NCI-H748 treated with DMSO at 0.1 percent for 48 hours (cell line): Measurements from ENCODE around the gene HNRNPU.
"Not testable (repeated sequence)": the region's sequence is repeated elsewhere in the genome, so short reads cannot be mapped to it uniquely, and the experiment has no call there.

Experiments
- DNase-seq: peaks from one replicate; lab custom pipeline; 2025; lab: John Stamatoyannopoulos, UW

The HNRNPU gene

GRCh38 chr1:244840219-244840794 is 24.0 kb downstream of the HNRNPU start:
- DNase-seq: no peak

DNA sequence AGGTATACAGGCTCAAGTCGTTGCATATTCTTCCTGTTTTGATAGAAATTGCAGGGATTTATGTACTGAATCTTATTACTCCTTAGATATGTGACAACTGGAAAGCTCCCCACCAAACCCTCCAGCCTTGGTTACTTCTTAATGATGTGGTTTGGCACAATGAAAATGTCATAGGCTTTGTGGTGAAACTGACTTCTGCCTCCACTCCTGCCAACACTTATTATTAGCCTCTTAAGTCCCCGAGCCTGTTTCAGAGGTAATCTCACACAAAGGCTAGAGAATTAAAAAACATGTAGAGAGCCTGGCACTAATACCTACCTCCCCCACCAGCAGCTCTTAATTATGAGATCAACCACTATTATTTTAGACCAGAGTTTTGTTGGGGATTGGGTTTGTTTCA is 24.7 kb downstream of the HNRNPU start:
- DNase-seq: no peak

DNA sequence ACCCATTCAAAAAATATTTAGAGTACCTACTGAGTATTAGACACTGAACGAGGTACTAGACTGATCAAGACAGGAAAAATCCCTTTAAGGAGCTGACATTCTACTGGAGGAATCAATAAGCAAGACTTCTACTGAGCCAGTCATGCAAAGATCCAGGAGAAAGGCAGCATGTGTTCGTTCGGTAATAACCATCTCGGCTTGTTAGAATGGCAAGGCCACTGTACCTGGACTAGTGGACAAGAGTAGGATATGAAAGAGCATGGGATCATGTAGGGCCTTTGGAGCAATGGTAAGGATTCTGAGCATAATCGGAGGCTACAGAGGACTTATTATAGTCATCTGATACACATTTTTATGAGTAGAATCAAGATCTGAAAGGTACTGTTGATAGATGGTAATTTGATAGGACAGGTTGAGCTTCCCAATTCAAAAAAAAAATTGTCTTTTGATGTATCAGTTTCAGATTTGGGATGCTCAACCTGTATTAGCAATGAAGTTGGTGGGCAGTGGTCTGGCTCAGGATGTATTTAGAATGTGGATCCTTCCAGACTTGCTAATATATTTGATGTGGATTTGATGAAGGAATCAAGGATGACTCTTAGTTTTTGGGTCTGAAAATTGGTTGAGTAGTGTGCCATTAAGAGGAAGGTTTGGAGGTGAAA is 26.6 kb downstream of the HNRNPU start:
- no peak for DNase-seq

- no peak for DNase-seq
Measured at GRCh38 chr1:244836584-244836983, 27.8 kb downstream of the HNRNPU start.

DNA sequence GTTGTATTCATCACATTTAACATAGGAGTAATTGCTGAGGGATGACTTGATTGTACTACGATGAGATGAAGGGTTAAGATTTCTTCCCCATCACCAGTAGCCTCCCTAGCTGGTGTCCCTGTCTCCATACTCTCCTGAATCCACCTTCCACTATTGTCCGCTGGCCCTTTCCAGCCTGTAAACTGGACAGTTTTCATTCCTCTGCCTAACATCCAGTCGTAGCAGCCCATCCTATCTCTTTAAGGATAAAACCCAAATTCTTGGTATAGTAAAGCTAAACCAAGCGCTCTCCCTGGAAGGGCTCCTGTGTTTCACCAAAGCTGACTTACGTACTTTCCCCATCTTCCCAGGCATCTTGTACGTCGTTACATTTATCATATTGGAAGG is 28.2 kb downstream of the HNRNPU start:
- no peak for DNase-seq

GRCh38 chr1:244835276-244836134 is 28.8 kb downstream of the HNRNPU start, which contains the start of gene COX20:
COX20 (plus strand) TSS chr1:244835658; CDS start chr1:244835715, 57 bp downstream.
- DNase-seq: peak; percentile 72

- peak; percentile 83 for DNase-seq
Measured at GRCh38 chr1:244834543-244835275, 29.6 kb downstream of the HNRNPU start.

DNA sequence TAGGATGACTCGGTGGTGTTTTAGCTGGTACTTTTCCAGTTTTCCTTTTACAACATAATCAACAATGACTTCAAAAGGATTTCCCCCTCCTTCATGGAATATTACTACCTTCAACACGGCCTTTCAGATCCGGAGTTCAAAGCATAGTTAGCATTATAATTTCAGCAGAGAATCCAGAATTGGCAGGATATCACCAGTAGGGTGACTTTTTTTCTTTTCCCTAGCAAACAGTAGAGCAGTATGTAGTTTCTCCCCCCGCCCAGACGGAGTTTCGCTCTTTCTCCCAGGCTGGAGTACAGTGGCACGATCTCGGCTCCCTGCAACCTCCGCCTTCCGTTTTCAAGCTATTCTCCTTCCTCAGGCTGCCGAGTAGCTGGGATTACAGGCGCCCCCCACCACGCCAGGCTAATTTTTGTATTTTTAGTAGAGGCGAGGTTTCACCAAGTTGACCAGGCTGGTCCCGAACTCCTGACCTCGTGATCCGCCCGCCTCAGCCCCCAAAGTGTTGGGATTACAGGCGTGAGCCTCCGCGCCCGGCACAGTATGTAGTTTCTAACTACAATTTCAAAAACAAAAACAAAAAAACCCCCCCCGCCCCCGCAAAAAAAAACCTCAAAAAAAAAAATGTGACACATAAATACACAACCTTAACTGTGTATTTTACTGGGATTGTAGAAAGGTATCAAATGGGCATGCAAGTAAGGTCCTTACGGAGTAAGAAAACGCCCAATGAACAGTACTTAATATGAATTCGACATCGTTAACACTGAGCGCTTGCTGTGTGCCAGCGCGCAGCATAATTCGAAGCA is 30.4 kb downstream of the HNRNPU start:
- DNase-seq: peak; percentile 83

DNA sequence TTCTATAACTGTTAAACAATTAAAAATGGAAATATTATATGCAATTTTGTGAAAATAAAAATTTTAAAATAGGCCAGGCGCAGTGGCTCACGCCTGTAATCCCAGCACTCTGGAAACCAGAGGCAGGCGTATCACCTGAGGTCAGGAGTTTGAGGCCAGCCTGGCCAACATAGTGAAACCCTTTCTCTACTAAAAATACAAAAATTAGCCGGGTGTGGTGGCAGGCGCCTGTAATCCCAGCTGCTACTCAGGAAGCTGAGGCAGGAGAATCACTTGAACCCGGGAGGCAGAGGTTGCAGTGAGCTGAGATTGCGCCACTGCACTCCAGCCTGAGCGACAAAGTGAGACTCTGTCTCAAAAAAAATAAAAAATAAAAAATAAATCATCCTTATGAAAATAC is 31.1 kb downstream of the HNRNPU start:
- DNase-seq: not testable (repeated sequence)

GRCh38 chr1:244830639-244831038 is 33.7 kb downstream of the HNRNPU start:
- DNase-seq: no peak

GRCh38 chr1:244826712-244827111 is 37.6 kb downstream of the HNRNPU start:
- DNase-seq: no peak

DNA sequence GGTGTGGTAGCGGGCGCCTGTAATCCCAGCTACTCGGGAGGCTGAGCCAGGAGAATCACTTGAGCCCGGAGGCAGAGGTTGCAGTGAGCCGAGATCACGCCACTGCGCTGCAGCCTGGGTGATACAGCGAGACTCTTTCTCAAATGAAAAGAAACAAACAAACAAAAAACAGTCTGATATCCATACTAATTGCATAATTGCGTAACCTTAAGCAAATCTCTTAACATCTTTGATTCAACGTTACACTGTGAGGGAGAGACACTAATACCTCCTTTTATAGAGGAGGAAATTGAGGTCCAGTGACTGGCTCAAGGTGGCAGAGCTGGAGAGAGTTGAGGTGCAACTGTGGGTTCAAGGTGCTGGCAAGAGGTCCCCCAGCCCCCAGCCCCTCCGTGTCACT is 41.5 kb downstream of the HNRNPU start:
- DNase-seq: no peak

DNA sequence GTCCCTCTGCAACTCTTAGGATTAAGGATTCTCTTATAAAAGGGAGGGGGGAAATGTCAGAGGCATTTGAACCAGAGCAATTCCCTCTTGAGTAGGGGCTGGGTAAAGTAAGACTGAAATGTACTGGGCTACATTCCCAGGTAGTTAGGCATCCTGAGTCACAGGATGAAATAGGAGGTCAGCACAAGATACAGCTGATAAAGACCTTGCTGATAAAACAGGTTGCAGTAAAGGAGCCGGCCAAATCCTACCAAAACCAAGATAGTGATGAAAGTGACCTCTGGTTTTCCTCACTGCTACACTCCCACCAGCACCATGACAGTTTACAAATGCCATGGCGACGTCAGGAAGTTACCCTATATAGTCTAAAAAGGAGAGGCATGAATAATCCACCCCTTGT is 43.2 kb downstream of the HNRNPU start:
- no peak for DNase-seq

DNA sequence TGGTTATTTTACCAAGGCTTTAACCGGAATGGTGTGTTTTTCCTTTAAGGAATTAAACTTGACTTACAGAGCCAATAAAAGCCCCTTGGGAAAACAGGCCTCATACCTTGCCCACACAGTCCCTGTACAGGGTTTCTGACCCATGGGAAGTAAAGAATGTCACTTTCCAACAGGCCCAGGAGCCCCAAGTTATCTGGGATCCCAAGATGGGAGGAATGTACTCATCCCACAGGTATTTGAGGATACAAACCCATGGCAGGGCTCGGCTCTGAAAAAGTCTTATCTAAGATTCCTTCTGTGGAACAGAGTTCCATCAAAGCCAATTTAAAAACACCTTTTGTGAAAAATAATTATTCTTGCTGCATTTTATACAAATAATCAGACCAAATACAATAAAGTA is 44.2 kb downstream of the HNRNPU start:
- no peak for DNase-seq

- DNase-seq: no peak
Measured at GRCh38 chr1:244817415-244817894, 46.9 kb downstream of the HNRNPU start.

GRCh38 chr1:244815600-244816099 is 48.7 kb downstream of the HNRNPU start:
- DNase-seq: no peak

DNA sequence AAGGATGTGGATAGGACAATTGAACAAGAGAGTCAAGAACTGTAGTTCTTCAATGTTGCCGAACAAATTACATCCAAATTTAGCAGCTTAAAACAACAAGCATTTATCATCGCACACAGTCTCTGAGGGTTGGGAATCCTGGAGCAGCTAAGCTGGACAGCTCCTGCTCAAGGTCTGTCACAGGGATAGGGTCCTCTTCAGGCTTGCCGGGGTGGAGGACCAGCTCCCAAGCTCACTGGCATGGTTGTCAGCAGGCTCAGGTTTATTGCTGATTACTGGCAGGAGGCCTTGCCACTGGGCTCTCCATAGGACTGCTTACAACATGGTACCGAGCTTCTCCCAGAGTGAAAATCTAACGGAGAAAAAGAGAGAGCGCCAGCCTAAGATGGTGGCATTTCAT is 51.0 kb downstream of the HNRNPU start:
- DNase-seq: no peak

DNA sequence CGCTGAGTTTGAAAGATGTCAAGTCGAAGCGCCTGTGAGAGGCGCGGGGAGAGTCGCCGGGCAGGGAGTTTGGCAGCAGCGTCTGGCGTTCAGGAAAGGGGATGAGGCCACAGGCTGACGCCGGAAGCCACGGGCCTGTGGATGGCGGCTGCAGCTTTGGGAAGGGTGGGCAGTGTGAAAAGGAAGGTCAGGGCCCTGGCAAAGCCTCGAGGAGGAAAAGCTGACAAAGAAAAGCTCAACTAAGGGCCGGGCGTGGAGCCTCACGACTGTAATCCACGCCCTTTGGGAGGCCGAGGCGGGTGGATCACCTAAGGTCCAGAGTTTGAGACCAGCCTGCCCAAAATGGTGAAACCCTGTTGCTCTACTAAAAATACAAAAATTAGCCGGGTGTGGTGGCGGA is 54.1 kb downstream of the HNRNPU start:
- no peak for DNase-seq

DNA sequence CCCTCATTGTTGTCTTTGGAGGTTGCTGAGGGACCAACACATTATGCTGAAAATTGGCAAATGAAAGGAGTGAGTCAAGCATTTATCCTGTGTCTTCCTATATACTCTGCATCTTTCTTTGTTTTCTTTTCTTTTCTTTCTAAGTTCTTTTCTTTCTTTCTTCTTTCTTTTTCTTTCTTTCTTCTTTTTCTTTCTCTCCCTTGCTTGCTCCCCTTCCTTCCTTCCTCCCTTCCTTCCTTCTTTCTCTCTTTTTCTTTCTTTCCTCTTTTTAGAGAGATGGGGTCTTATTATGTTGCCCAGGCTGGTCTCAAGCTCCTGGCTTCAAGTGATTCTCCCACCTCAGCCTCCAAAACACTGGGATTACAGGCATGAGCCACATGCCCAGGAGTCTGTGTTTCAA is 57.2 kb downstream of the HNRNPU start:
- no peak for DNase-seq

- DNase-seq: no peak
Measured at GRCh38 chr1:244804841-244805240, 59.5 kb downstream of the HNRNPU start.

DNA sequence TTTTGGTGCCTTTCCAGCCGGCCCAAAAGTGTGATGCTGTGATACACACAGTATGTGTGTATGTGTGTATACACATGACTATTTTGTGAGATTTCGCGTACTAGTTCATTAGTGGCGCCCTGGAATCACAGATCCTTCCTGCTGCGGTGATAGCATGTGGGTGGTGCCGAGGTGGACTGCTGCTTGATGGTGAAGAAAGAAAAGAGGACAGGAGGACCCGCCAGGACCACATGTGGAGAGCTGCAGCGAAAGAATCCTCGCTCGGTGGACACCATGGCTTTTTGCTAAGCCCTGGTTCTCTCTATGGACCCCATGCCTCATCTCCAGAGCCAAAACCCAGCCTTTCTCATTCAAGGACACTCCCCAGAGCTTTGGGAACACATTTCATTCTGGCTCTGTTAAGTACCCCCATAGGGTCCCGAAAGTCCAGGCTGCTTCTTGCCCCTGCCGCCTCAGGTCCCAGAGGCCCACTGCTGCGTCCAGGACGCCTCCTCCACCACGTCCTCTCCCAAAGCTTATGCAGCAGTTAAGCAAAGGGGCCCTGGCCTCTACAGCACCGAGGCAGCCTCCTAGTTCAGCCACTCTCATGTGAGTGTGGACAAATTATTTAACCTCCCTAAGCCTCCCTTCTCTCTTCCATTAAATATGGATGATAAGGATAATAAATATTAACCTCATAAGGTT is 61.6 kb downstream of the HNRNPU start:
- DNase-seq: no peak
